Panc1 (cell line): ENCODE measurements around the gene L2HGDH. TPM values are rescaled to one million over a fixed set of nuclear protein-coding genes. Genes with fewer than 3 reads are reported as not detected.
"Not testable (repeated sequence)": the region's sequence is repeated elsewhere in the genome, so short reads cannot be mapped to it uniquely, and the experiment has no call there.

Source experiments
- ATAC-seq: fragments of 200-7000 bp; cut with Tn5 transposase; 2 replicates; pipeline ENCODE4 v1.9.1; 2020; ENCODE audit warnings: mild to moderate bottlenecking, moderate library complexity
- BruUV-seq: library from RNA; stranded (reverse); fragments of 400-500 nt; replicated peaks from 2 replicates; lab custom pipeline; 2021; lab: Mats Ljungman, UMichigan
- CTCF ChIA-PET: fragments of 300-600 bp; sonication (Branson Sonifier 250); formaldehyde crosslinking; loops from one replicate; lab custom pipeline; 2022; ENCODE audit warnings: antibody characterized with exemption; lab: Charles Lee
- POLR2A ChIA-PET: fragments of 300-600 bp; sonication (Branson Sonifier 250); formaldehyde crosslinking; loops from one replicate; lab custom pipeline; 2022; ENCODE audit warnings: antibody characterized with exemption; lab: Charles Lee
- DNase-seq: peaks from one replicate; pipeline ENCODE4 v3.0.0-alpha.2; 2010; ENCODE audit warnings: low read depth, low spot score
- H3K27ac ChIP-seq: 2 replicates; pipeline ENCODE4 v1.5.1; 2011; ENCODE audit warnings: mild to moderate bottlenecking, low read length, inconsistent platforms
- H3K27me3 ChIP-seq: fragments of 200-500 bp; sonication (Bioruptor generic); 2 replicates; pipeline ENCODE4 v1.6.0; 2014; ENCODE audit warnings: low read length, inconsistent platforms; ENCODE audit not compliant: control insufficient read depth, insufficient read depth
- H3K36me3 ChIP-seq: fragments of 200-500 bp; sonication (Bioruptor generic); 2 replicates; pipeline ENCODE4 v1.5.1; 2014; ENCODE audit warnings: inconsistent platforms, mild to moderate bottlenecking, low read length, moderate library complexity; ENCODE audit not compliant: control insufficient read depth, insufficient read depth
- H3K4me1 ChIP-seq: 2 replicates; pipeline ENCODE4 v1.5.1; 2011; ENCODE audit warnings: inconsistent platforms, mild to moderate bottlenecking, low read length, moderate library complexity; ENCODE audit not compliant: control insufficient read depth, insufficient read depth
- H3K4me3 ChIP-seq, 2 experiments: 2 replicates each; pipeline ENCODE4 v1.5.1; 2011 to 2012; ENCODE audit warnings: low read depth in 2 of 2, low read length in 2 of 2, mild to moderate bottlenecking in 2 of 2, inconsistent platforms in 1 of 2, moderate library complexity in 1 of 2
- H3K9me3 ChIP-seq: fragments of 200-500 bp; sonication (Bioruptor generic); 2 replicates; pipeline ENCODE4 v1.5.1; 2014; ENCODE audit warnings: low read depth, mild to moderate bottlenecking, inconsistent platforms, low read length, moderate library complexity; ENCODE audit not compliant: control insufficient read depth, insufficient read depth
- CTCF ChIP-seq: fragments of 450-650 bp; IDR thresholded peaks from 2 replicates; pipeline ENCODE4 v1.5.1; 2017; ENCODE audit warnings: mild to moderate bottlenecking
- POLR2AphosphoS5 ChIP-seq: IDR thresholded peaks from 2 replicates; pipeline ENCODE4 v1.6.1; 2012; ENCODE audit warnings: mild to moderate bottlenecking, low read depth, low read length, moderate library complexity
- REST ChIP-seq, 2 experiments: IDR thresholded peaks; 2 replicates each; pipeline ENCODE4 v1.6.1; 2011 to 2012; ENCODE audit warnings: low read depth in 2 of 2, control low read depth in 1 of 2, low read length in 1 of 2, mild to moderate bottlenecking in 1 of 2, moderate library complexity in 1 of 2; ENCODE audit not compliant: insufficient read depth in 1 of 2
- SIN3A ChIP-seq: IDR thresholded peaks from 2 replicates; pipeline ENCODE4 v1.6.1; 2012; ENCODE audit warnings: low read depth, mild to moderate bottlenecking, low read length, moderate library complexity, borderline replicate concordance; ENCODE audit not compliant: insufficient read depth
- TCF7L2 ChIP-seq: IDR thresholded peaks from 2 replicates; pipeline ENCODE4 v1.6.1; 2011; ENCODE audit warnings: mild to moderate bottlenecking, low read depth, low read length, inconsistent platforms
- in situ Hi-C: cut with HindIII; loops from 2 replicates; pipeline ENCODE4 v1.10.0; 2016; ENCODE audit warnings: low sequenced_read_pairs, low pct_unique_long_range_greater_than_20kb
- intact Hi-C: fragments of 100-400 bp; cut with micrococcal nuclease; formaldehyde crosslinking; loops from one replicate; pipeline ENCODE4 v1.10.0; 2022; ENCODE audit not compliant: unreplicated experiment
- total RNA-seq: library from RNA; stranded (reverse); gene quantifications from one replicate; pipeline ENCODE4 v1.2.1, GENCODE V29; 2021; ENCODE audit not compliant: unreplicated experiment

L2HGDH gene
- total RNA-seq, 1 experiment from 2014 or later = 15.0 TPM

DNA sequence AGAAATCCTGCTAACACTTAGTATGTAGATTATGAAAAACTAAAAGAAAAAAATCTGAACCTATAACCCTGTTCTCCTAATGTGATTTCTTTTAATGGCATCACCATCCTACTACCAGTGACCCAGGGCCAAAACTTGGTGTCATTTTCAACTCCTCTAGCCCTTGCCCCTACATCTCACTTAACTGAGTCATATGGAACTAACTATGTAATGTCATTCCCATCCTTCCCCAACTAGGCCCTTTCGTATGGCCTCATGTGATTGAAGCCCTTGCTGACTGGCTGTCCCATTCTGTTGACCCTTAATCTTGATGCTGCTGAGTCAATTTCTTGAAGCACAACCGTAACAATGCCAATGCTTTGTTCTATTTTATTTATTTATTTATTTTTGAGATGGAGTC, 7.7 kb upstream of the L2HGDH start:
- no peak for DNase-seq
- Histone ChIP-seq H3K36me3 (peaks cover 3% of the 10 kb centered on the region; the same call in 1 of the 2 replicates), H3K4me3 (no peak overlapping the region), H3K9me3 (no peaks in the 10 kb centered on the region), H3K27me3 (no peaks in the 10 kb centered on the region), H3K4me1 (peaks cover 8% of the 10 kb centered on the region), H3K27ac (no peak overlapping the region)
- no peak for ATAC-seq
- BruUV-seq = no TSS peak
- POLR2A ChIA-PET = no interaction called here
- intact Hi-C loops = loop anchor here (2.0 kb wide), 1 partner anchor 213 kb away; the partner anchor contains the start of gene MAP4K5
- TF ChIP-seq SIN3A (no peak), CTCF (no peak), REST (IDR thresholded peaks at IDR 0.05; ENCODE audit: insufficient read depth in 1 of 2, low read depth in 2 of 2, low read length in 1 of 2) (no peak), TCF7L2 (no peak), POLR2AphosphoS5 (no peak)
- CTCF ChIA-PET = interaction anchor here (0.7 to 2.0 kb wide), 2 partner anchors 12 to 427 kb away, joined by 3 to 4 read pairs; no protein-coding TSS in a partner anchor
- in situ Hi-C loops = no loop called here

GRCh38 chr14:50319293-50319692, 7.3 kb upstream of the L2HGDH start:
- Histone ChIP-seq H3K27me3 (no peaks in the 10 kb centered on the region), H3K27ac (no peak overlapping the region), H3K36me3 (peaks cover under 1% of the 10 kb centered on the region; the same call in 1 of the 2 replicates), H3K4me3 (no peak overlapping the region), H3K4me1 (peaks cover 8% of the 10 kb centered on the region), H3K9me3 (no peaks in the 10 kb centered on the region)
- ATAC-seq (no peak), DNase-seq (no peak)
- TF ChIP-seq TCF7L2 = no peak
- in situ Hi-C loops (no loop called here), intact Hi-C loops (no loop called here)
- ChIA-PET POLR2A (no interaction called here), CTCF (no interaction called here)
- BruUV-seq = TSS peak; percentile 22

DNA sequence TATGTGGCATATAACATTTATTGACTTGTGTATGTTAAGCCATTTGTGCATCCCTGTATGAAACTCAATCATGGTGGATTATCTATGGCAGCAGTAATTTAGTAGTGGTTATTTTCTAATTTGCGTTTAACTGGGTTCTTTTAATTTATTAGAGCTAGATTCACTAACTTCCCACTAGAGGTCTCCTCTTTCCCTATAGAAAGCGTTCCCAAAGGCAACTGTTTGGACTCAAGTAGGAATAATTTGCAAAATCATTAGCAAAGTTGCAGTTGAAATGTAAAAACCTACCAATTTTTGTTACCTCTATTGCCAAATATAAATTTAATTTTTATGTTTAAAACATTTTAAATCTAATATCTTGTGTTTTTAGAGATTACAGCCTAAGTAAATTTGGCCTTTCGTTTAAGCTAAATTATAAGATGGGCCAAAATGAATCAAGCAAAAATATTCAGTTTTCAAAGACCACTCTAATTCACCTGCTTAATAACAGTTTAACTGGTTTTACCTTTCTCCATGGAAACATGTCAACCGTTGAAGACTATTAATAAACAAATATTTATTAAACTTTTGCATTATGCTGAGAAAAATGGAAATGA, 6.1 kb upstream of the L2HGDH start:
- in situ Hi-C loops = no loop called here
- H3K27me3 ChIP-seq = no peaks in the 10 kb centered on the region
- no peak overlapping the region for H3K4me3 ChIP-seq
- DNase-seq (no peak), ATAC-seq (no peak)
- peak; percentile 77; the same call in 1 of the 2 replicates for TF ChIP-seq CTCF
- TF ChIP-seq POLR2AphosphoS5 = no peak
- H3K4me1 ChIP-seq = peaks cover 8% of the 10 kb centered on the region
- no peaks in the 10 kb centered on the region for H3K9me3 ChIP-seq
- CTCF ChIA-PET = interaction anchor here (0.6 kb wide), 2 partner anchors 192 to 226 kb away, joined by 6 to 7 read pairs; no protein-coding TSS in a partner anchor
- intact Hi-C loops = no loop called here
- POLR2A ChIA-PET = no interaction called here
- no peak overlapping the region for H3K27ac ChIP-seq
- BruUV-seq = no TSS peak
- H3K36me3 ChIP-seq = no peaks in the 10 kb centered on the region

GRCh38 chr14:50314098-50314497, 2.1 kb upstream of the L2HGDH start:
- H3K9me3 ChIP-seq, H3K4me3 ChIP-seq, BruUV-seq, CTCF ChIA-PET, H3K27me3 ChIP-seq, H3K36me3 ChIP-seq, DNase-seq, in situ Hi-C loops, H3K4me1 ChIP-seq, H3K27ac ChIP-seq, ATAC-seq, intact Hi-C loops, POLR2A ChIA-PET: not testable (repeated sequence)
